GM13977 (cell line): ENCODE measurements around the gene NUMA1.

Experiments used
- DNase-seq: peaks from one replicate; pipeline ENCODE4 v3.0.0; 2012; ENCODE audit warnings: low spot score
- in situ Hi-C: fragments of 300-500 bp; cut with MboI; formaldehyde crosslinking; loops from one replicate; pipeline ENCODE4 v1.12.0; 2022; ENCODE audit warnings: low sequenced_read_pairs, low pct_unique_long_range_greater_than_20kb, mixed read lengths, inconsistent platforms; ENCODE audit not compliant: unreplicated experiment
- TF ChIP-seq, protein P1 (sequence below): IDR thresholded peaks from 2 replicates; pipeline ENCODE4 v1.5.1; 2012; ENCODE audit warnings: mild to moderate bottlenecking, control low read depth; ENCODE audit not compliant: insufficient read depth; ENCODE audit errors: extremely low read depth, missing control alignments

NUMA1 gene

GRCh38 chr11:72102162-72102561 is 21.8 kb upstream of the NUMA1 start:
- TF ChIP-seq, protein P1, sequence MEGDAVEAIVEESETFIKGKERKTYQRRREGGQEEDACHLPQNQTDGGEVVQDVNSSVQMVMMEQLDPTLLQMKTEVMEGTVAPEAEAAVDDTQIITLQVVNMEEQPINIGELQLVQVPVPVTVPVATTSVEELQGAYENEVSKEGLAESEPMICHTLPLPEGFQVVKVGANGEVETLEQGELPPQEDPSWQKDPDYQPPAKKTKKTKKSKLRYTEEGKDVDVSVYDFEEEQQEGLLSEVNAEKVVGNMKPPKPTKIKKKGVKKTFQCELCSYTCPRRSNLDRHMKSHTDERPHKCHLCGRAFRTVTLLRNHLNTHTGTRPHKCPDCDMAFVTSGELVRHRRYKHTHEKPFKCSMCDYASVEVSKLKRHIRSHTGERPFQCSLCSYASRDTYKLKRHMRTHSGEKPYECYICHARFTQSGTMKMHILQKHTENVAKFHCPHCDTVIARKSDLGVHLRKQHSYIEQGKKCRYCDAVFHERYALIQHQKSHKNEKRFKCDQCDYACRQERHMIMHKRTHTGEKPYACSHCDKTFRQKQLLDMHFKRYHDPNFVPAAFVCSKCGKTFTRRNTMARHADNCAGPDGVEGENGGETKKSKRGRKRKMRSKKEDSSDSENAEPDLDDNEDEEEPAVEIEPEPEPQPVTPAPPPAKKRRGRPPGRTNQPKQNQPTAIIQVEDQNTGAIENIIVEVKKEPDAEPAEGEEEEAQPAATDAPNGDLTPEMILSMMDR = no peak
- no peak for DNase-seq
- in situ Hi-C loops = no loop called here

- TF ChIP-seq, protein P1 = no peak
- no peak for DNase-seq
- in situ Hi-C loops = no loop called here
Measured at GRCh38 chr11:72100462-72100861, 20.1 kb upstream of the NUMA1 start.

GRCh38 chr11:72100009-72100408 is 19.7 kb upstream of the NUMA1 start:
- TF ChIP-seq, protein P1 = no peak
- no peak for DNase-seq
- in situ Hi-C loops = no loop called here

DNA sequence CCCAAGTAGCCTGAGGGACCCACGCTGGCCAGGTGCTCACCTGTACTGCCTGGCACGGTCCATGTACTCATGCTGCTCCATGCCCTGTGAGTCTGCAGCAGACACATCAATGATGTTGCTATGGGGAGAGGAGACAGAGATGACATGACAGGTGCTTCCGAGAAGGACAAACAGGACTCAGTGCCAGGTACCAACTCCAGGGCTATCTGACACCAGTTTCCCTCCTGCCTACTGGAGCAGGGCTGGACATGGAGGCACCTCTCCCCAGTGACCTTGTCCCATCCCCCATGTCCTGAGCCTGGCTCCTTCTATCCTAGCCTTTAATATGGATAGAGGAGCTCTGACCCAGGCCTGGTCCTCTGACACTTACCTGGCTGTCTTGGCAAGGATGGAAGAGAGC is 18.4 kb upstream of the NUMA1 start:
- TF ChIP-seq, protein P1 = no peak
- DNase-seq = no peak
- in situ Hi-C loops = no loop called here

DNA sequence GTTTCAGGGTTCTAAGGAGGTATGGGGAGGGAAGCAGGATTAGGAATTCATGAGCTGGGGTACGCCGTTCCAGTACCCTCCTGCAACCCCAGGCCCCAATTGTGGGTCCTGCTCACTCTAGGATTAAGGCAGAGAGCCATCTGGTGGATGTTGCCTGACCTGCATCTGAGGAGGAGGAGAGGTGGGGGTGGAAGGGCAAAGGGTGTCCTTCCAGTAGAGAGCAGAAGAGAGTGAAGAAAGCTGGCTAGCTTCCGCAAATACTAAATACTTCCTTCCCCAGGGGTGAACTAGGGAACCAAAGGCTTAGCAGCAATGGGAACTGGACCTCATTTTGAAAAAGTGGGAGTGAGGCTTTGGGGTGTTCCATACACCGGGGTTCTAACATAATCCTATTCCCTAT is 10.9 kb upstream of the NUMA1 start:
- DNase-seq = peak; percentile 73
- in situ Hi-C loops = no loop called here
- TF ChIP-seq, protein P1 = peak; percentile 91

GRCh38 chr11:72088076-72088808 is 7.9 kb upstream of the NUMA1 start:
- TF ChIP-seq, protein P1 = no peak
- no peak for DNase-seq
- in situ Hi-C loops = no loop called here
